ENCODE measurements around the gene RAPGEF5. TPM values are rescaled to one million over a fixed set of nuclear protein-coding genes. Genes with fewer than 3 reads are reported as not detected.

The RAPGEF5 gene
- total and polyA plus RNA-seq, 2 donors (not counting 3 experiments of a cell fraction or from before 2014, with no cell fraction given): 10.0 to 43.2 TPM

GRCh38 chr7:22115689-22116088 is 241.3 kb downstream of the RAPGEF5 start:
- peak; percentile 16 for DNase-seq (ENCODE audit: low read depth, low spot score)
- Histone ChIP-seq H3K9me3 (replicated peaks; ENCODE audit: control insufficient read depth, insufficient read depth, low read length) (no peaks in the 10 kb centered on the region), H3K4me2 (ENCODE audit: insufficient read depth, low read length) (no peak overlapping the region), H3K36me3 (ENCODE audit: control insufficient read depth in 2 of 2, extremely low read depth in 1 of 2, insufficient read depth in 2 of 2, low read length in 2 of 2) (no peaks in the 10 kb centered on the region), H4K20me1 (replicated peaks; ENCODE audit: control insufficient read depth, extremely low read depth, insufficient read depth, low read length) (no peaks in the 10 kb centered on the region), H3K9ac (replicated peaks; ENCODE audit: extremely low read depth, insufficient read depth, low read length) (no peak overlapping the region), H3K4me3 (replicated peaks in 1 of 3; ENCODE audit: insufficient read depth in 1 of 3, low read depth in 1 of 3, low read length in 3 of 3) (no peak overlapping the region), H2AFZ (ENCODE audit: low read depth, low read length) (no peak overlapping the region), H3K79me2 (ENCODE audit: control insufficient read depth, insufficient read depth, low read length) (no peaks in the 10 kb centered on the region), H3K27me3 (ENCODE audit: control insufficient read depth in 2 of 2, insufficient read depth in 2 of 2, low read length in 2 of 2) (no peaks in the 10 kb centered on the region), H3K4me1 (ENCODE audit: control insufficient read depth, extremely low read depth, insufficient read depth, low read length) (peaks cover 11% of the 10 kb centered on the region), H3K9me1 (replicated peaks; ENCODE audit: control insufficient read depth, extremely low read depth, insufficient read depth, low read length) (no peaks in the 10 kb centered on the region), H3K27ac (ENCODE audit: insufficient read depth, low read depth, low read length) (no peak overlapping the region)
- dilution Hi-C loops (cut with MboI; ENCODE audit: extremely low pct_ligation_motif_present, low sequenced_read_pairs): loop anchor here (25.0 kb wide), 1 partner anchor 347 kb away; no protein-coding TSS in a partner anchor
- FAIRE-seq: no peak
- BruUV-seq (replicated peaks): no TSS peak
- TF ChIP-seq GATA2 (IDR thresholded peaks at IDR 0.05; ENCODE audit: insufficient read depth, insufficient read length, low read depth, low read length) (no peak), POLR2AphosphoS5 (IDR thresholded peaks at IDR 0.05; ENCODE audit: insufficient read depth, low read depth, low read length) (no peak), POLR2A (IDR thresholded peaks at IDR 0.05; ENCODE audit: low read depth, low read length) (no peak), EZH2 (IDR thresholded peaks at IDR 0.05; ENCODE audit: borderline replicate concordance, low read depth, low read length, severe bottlenecking) (no peak), JUN (IDR thresholded peaks at IDR 0.05; ENCODE audit: borderline replicate concordance, insufficient read depth, insufficient read length, low read depth) (no peak), MYC (IDR thresholded peaks at IDR 0.05; ENCODE audit: low read depth, low read length) (no peak), FOS (IDR thresholded peaks at IDR 0.05; ENCODE audit: borderline replicate concordance, insufficient read depth, low read length) (no peak)
- TF ChIP-seq, protein P1, sequence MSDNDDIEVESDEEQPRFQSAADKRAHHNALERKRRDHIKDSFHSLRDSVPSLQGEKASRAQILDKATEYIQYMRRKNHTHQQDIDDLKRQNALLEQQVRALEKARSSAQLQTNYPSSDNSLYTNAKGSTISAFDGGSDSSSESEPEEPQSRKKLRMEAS (IDR thresholded peaks at IDR 0.05; ENCODE audit: insufficient read depth, insufficient read length): no peak
- TF ChIP-seq, protein P2, sequence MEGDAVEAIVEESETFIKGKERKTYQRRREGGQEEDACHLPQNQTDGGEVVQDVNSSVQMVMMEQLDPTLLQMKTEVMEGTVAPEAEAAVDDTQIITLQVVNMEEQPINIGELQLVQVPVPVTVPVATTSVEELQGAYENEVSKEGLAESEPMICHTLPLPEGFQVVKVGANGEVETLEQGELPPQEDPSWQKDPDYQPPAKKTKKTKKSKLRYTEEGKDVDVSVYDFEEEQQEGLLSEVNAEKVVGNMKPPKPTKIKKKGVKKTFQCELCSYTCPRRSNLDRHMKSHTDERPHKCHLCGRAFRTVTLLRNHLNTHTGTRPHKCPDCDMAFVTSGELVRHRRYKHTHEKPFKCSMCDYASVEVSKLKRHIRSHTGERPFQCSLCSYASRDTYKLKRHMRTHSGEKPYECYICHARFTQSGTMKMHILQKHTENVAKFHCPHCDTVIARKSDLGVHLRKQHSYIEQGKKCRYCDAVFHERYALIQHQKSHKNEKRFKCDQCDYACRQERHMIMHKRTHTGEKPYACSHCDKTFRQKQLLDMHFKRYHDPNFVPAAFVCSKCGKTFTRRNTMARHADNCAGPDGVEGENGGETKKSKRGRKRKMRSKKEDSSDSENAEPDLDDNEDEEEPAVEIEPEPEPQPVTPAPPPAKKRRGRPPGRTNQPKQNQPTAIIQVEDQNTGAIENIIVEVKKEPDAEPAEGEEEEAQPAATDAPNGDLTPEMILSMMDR (IDR thresholded peaks at IDR 0.05; ENCODE audit: extremely low read depth in 1 of 2, insufficient read depth in 1 of 2, low read depth in 1 of 2, low read length in 2 of 2): no peak
- intact Hi-C loops (cut with micrococcal nuclease): no loop called here
- CTCF ChIA-PET: interaction anchor here (0.9 to 1.4 kb wide), 2 partner anchors 9 to 180 kb away, joined by 3 read pairs; no protein-coding TSS in a partner anchor
- POLR2A ChIA-PET: no interaction called here

All from endothelial cell of umbilical vein (primary cell).